ENCODE measurements around the gene NPR1.

Gene NPR1

DNA sequence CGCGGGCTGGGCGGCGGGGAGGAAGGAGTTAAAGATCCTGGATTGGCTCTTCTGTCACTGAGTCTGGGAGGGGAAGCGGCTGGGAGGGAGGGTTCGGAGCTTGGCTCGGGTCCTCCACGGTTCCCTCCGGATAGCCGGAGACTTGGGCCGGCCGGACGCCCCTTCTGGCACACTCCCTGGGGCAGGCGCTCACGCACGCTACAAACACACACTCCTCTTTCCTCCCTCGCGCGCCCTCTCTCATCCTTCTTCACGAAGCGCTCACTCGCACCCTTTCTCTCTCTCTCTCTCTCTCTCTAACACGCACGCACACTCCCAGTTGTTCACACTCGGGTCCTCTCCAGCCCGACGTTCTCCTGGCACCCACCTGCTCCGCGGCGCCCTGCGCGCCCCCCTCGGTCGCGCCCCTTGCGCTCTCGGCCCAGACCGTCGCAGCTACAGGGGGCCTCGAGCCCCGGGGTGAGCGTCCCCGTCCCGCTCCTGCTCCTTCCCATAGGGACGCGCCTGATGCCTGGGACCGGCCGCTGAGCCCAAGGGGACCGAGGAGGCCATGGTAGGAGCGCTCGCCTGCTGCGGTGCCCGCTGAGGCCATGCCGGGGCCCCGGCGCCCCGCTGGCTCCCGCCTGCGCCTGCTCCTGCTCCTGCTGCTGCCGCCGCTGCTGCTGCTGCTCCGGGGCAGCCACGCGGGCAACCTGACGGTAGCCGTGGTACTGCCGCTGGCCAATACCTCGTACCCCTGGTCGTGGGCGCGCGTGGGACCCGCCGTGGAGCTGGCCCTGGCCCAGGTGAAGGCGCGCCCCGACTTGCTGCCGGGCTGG lies at the start of gene NPR1:
TSS of gene NPR1 (plus strand) at position 170 of the 818 bp plus-strand sequence. CDS start at position 591, 421 bp downstream.
- Histone ChIP-seq H3F3A (ENCODE audit: low read depth) (no peaks in the 10 kb centered on the region), H3K9me2 (replicated peaks; ENCODE audit: low read depth, low read length) (no peaks in the 10 kb centered on the region), H2AFZ (ENCODE audit: low read length) (peak within 1 kb of the TSS; percentile 91), H4K20me1 (ENCODE audit: insufficient read depth, low read length, poor library complexity, severe bottlenecking) (no peaks in the 10 kb centered on the region), H3K4me3 (ENCODE audit: low read length, poor library complexity, severe bottlenecking) (no peak within 1 kb of the TSS), H3K79me2 (ENCODE audit: insufficient read depth, low read length) (no peaks in the 10 kb centered on the region), H3K27me3 (ENCODE audit: insufficient read depth, low read length, poor library complexity, severe bottlenecking) (no peaks in the 10 kb centered on the region), H3K9ac (ENCODE audit: low read depth, low read length, poor library complexity, severe bottlenecking) (no peak within 1 kb of the TSS), H3K4me2 (ENCODE audit: low read depth, low read length, poor library complexity, severe bottlenecking) (no peak within 1 kb of the TSS), H3K9me3 (ENCODE audit: insufficient read depth, low read depth, low read length) (no peaks in the 10 kb centered on the region), H3K4me1 (ENCODE audit: insufficient read depth, low read length, poor library complexity, severe bottlenecking) (no peaks in the 10 kb centered on the region), H3K36me3 (ENCODE audit: insufficient read depth, low read length) (no peaks in the 10 kb centered on the region)
- TF ChIP-seq, protein P1, sequence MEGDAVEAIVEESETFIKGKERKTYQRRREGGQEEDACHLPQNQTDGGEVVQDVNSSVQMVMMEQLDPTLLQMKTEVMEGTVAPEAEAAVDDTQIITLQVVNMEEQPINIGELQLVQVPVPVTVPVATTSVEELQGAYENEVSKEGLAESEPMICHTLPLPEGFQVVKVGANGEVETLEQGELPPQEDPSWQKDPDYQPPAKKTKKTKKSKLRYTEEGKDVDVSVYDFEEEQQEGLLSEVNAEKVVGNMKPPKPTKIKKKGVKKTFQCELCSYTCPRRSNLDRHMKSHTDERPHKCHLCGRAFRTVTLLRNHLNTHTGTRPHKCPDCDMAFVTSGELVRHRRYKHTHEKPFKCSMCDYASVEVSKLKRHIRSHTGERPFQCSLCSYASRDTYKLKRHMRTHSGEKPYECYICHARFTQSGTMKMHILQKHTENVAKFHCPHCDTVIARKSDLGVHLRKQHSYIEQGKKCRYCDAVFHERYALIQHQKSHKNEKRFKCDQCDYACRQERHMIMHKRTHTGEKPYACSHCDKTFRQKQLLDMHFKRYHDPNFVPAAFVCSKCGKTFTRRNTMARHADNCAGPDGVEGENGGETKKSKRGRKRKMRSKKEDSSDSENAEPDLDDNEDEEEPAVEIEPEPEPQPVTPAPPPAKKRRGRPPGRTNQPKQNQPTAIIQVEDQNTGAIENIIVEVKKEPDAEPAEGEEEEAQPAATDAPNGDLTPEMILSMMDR (conservative IDR thresholded peaks at IDR 0.05; ENCODE audit: low read length): no peak
- no peak for TF ChIP-seq EZH2phosphoT487 (IDR thresholded peaks at IDR 0.05; ENCODE audit: borderline replicate concordance)

DNA sequence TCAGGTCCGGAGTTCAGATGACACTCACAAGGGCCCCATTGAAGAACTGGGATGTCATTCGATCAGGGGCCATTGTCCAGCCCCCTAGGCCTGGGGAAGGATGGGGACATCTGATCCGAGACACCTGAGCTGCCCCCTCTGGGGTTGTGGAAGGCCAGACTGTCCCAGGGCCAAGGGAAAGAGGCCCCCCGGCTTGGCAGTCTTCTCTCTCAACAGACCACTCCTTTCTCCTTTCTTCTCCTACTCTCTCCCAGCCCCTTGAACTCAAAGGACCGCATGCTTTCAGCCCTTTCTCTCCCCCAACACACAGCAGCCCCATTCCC lies 49.2 kb upstream of the NPR1 start:
- Histone ChIP-seq H3K79me2 (ENCODE audit: insufficient read depth, low read length) (peaks cover under 1% of the 10 kb centered on the region; the same call in 1 of the 2 replicates), H3K9ac (ENCODE audit: low read depth, low read length, poor library complexity, severe bottlenecking) (peak overlapping the region; percentile 20), H3K9me3 (ENCODE audit: insufficient read depth, low read depth, low read length) (no peaks in the 10 kb centered on the region), H3K4me1 (ENCODE audit: insufficient read depth, low read length, poor library complexity, severe bottlenecking) (peaks cover 31% of the 10 kb centered on the region), H3K4me2 (ENCODE audit: low read depth, low read length, poor library complexity, severe bottlenecking) (no peak overlapping the region), H4K20me1 (ENCODE audit: insufficient read depth, low read length, poor library complexity, severe bottlenecking) (no peaks in the 10 kb centered on the region), H3F3A (ENCODE audit: low read depth) (no peaks in the 10 kb centered on the region), H2AFZ (ENCODE audit: low read length) (no peak overlapping the region), H3K4me3 (ENCODE audit: low read length, poor library complexity, severe bottlenecking) (no peak overlapping the region), H3K27me3 (ENCODE audit: insufficient read depth, low read length, poor library complexity, severe bottlenecking) (no peaks in the 10 kb centered on the region), H3K9me2 (replicated peaks; ENCODE audit: low read depth, low read length) (no peaks in the 10 kb centered on the region), H3K36me3 (ENCODE audit: insufficient read depth, low read length) (no peaks in the 10 kb centered on the region)
- TF ChIP-seq, protein P1 (conservative IDR thresholded peaks at IDR 0.05; ENCODE audit: low read length): no peak
- TF ChIP-seq EZH2phosphoT487 (IDR thresholded peaks at IDR 0.05; ENCODE audit: borderline replicate concordance): no peak

DNA sequence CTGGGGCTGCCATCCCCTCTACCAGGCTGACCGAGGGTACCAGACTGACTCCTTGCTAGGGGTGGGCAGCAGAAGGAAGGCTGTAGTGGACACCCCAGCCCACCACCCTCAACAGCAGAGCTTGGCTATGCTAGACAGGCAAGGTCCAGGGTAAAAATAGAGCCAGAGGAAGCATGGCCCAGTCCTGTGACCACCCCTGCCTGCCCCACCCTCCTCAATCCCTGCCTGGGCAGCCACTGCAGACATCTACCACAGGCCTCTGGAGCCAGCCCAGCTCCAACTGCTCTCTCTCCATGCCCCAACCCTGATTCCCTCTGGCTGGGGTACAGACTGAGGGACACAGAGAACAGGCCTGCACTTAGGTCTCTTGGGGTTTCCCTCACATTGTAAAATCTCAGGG lies 48.5 kb upstream of the NPR1 start:
- Histone ChIP-seq H4K20me1 (ENCODE audit: insufficient read depth, low read length, poor library complexity, severe bottlenecking) (peaks cover 5% of the 10 kb centered on the region), H3K9ac (ENCODE audit: low read depth, low read length, poor library complexity, severe bottlenecking) (peak overlapping the region; percentile 20), H3K4me3 (ENCODE audit: low read length, poor library complexity, severe bottlenecking) (no peak overlapping the region), H3K36me3 (ENCODE audit: insufficient read depth, low read length) (no peaks in the 10 kb centered on the region), H3K27me3 (ENCODE audit: insufficient read depth, low read length, poor library complexity, severe bottlenecking) (no peaks in the 10 kb centered on the region), H3K79me2 (ENCODE audit: insufficient read depth, low read length) (peaks cover 7% of the 10 kb centered on the region), H3K9me3 (ENCODE audit: insufficient read depth, low read depth, low read length) (no peaks in the 10 kb centered on the region), H3K9me2 (replicated peaks; ENCODE audit: low read depth, low read length) (no peaks in the 10 kb centered on the region), H3K4me2 (ENCODE audit: low read depth, low read length, poor library complexity, severe bottlenecking) (no peak overlapping the region), H3K4me1 (ENCODE audit: insufficient read depth, low read length, poor library complexity, severe bottlenecking) (peaks cover 31% of the 10 kb centered on the region), H3F3A (ENCODE audit: low read depth) (no peaks in the 10 kb centered on the region), H2AFZ (ENCODE audit: low read length) (no peak overlapping the region)
- TF ChIP-seq EZH2phosphoT487 (IDR thresholded peaks at IDR 0.05; ENCODE audit: borderline replicate concordance): no peak
- TF ChIP-seq, protein P1 (conservative IDR thresholded peaks at IDR 0.05; ENCODE audit: low read length): no peak

All from Loucy (cell line).